ENCODE results near the gene PUM1.
A peak's percentile ranks its signal among the peaks of the same experiment; 100 is the strongest.
"Not testable (repeated sequence)": the region's sequence is repeated elsewhere in the genome, so short reads cannot be mapped to it uniquely, and the experiment has no call there.

Gene PUM1

DNA sequence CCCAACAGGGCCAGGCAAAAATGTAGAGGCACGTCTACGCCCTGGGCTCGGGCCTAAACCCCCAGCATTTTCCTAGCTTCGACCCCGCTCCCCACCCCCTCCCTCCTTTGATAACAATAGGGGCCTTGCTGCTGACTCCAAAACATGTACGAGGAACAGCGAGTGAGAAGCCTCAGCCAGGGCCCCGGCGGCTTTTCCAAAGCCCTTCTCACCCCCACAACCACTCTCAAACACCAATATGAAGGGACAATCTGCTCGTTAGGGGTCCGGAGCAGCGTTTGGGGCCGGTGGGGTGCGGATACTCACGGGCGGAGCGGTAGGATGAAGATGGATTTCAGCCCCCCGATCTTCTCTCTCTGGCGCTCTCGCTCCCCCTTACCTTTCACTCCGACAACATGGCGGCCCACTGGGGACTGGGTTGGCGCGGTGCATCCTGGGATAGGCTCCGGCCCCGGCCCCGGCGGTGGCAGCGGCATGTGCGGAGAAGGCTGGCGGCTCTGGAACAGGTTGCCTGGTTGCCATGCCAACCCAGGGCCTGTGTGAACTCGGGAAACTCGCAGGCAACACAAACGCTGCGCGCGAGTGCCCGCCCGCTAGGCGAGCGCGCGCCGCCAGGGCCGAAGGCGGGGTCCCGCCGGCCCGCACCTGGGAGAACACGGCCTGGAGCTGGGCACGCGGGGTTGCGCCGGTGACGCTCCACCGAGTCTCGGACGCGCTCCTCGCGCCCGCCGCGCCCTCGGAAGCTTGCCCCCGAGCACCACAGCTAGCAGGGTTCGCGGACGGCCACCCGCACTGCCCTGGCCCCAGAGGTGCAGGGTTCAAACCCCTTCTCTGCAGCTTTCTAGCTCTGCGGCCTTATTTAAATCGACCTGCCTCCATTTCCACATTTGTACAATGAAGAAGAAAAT, at the start of gene PUM1:
Gene PUM1, minus strand, starts transcription at position 408 of the 908 bp plus-strand sequence. CDS start 6,151 bp downstream, outside the sequence.
- DNase-seq = peak; percentile 98

- DNase-seq = no peak
Observed at GRCh38 chr1:31112266-31112935, 46.9 kb upstream of the PUM1 start.

GRCh38 chr1:31111290-31111951, 45.9 kb upstream of the PUM1 start:
- no peak for DNase-seq

DNA sequence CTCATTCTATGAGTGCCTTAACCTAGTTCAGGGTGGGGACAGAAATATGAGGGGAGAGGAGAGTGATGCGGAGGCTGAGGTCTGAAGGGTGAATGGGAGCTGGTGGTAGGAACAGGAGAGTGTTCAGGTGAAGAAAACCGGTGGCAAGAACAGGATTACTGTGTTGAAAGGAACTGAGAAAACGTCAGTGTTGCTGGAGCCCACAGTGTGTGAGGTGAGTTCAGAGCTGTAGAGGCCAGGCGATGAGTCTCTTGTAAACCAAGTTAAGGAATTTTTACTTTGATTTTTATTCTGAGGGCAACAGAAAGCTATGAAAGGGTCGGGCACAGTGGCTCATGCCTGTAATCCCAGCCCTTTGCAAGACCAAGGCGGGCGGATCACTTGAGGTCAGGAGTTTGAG, 45.3 kb upstream of the PUM1 start:
- DNase-seq = no peak

GRCh38 chr1:31108861-31109260, 43.3 kb upstream of the PUM1 start:
- DNase-seq = no peak

DNA sequence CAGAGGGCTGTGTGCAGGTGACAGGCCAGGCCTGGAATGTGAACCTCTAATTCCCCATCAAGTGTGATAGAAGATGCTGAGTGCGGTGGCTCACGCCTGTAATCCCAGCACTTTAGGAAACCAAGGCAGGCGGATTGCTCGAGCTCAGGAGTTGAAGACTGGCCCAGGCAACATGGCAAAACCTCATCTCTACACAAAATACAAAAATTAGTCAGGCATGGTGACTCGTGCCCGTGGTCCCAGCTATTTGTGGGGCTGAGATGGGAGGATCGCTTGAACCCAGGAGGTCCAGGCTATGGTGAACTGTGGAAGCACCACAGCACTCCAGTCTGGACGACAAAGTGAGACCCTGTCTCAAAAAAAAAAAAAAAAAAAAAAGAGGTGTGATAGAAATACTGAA, 40.1 kb upstream of the PUM1 start:
- DNase-seq = no peak

GRCh38 chr1:31102501-31102950, 37.0 kb upstream of the PUM1 start:
- DNase-seq = no peak

DNA sequence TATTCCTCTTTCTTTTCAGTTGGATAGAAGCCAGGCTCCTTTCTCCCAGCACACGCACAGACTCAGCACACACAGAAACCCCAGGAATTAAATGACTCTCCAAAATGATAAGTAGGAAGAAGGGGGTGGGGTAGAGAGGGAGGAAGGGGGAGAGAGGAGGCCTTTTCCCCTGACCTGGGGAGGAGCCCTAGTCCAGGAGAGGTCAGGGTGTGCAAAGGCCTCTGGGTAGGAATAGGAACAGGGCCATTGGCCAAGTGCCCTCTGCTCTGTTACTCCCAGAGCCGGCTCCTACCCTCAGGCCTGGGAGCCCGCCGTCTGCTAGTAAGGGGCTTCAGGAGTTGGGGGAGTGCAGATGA, 35.6 kb upstream of the PUM1 start:
- peak; percentile 41 for DNase-seq

- no peak for DNase-seq
Observed at GRCh38 chr1:31099293-31100032, 33.9 kb upstream of the PUM1 start.

- no peak for DNase-seq
Observed at GRCh38 chr1:31095985-31096384, 30.5 kb upstream of the PUM1 start.

GRCh38 chr1:31095298-31095981, 29.9 kb upstream of the PUM1 start:
- DNase-seq = no peak

GRCh38 chr1:31088081-31088480, 22.6 kb upstream of the PUM1 start:
- not testable (repeated sequence) for DNase-seq

- DNase-seq = no peak
Observed at GRCh38 chr1:31084782-31085569, 19.5 kb upstream of the PUM1 start.

DNA sequence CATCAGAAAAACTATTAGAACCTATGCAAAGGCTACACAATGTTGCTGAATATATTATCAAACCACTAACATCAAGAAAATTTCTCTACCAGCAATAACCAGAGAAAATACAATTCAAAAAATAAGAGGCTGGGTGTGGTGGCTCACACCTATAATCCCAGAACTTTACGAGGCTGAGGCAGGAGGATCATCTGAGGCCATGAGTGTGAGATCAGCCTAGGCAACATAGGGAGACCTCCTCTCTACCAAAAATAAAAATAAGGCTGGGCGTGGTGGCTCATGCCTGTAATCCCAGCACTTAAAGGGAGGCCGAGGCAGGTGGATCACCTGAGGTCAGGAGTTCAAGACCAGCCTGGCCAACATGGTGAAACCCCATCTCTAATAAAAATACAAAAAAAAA, 16.9 kb upstream of the PUM1 start:
- no peak for DNase-seq

- no peak for DNase-seq
Observed at GRCh38 chr1:31073044-31073443, 7.5 kb upstream of the PUM1 start.

DNA sequence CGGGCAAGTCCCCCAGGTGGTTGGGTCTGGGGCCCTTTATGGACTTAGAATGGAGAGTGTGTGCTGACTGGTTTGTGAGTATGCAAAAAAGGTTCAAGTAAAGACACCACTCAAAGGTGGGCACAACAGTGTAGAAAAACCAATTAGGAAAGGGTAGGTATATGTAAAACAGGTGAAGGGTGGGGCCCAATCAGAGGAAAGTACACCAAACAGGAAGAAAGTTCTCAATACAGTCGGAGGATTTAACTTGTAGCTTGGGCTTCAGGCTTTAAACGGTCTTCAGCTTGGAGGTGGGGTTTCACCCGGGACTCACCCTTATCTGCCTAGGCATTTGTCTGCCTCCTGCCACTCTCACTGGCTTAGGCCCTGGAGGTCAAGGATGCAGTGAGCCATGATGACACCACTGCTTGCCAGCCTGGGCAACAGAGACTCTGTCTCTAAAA, 6.8 kb upstream of the PUM1 start:
- no peak for DNase-seq

DNA sequence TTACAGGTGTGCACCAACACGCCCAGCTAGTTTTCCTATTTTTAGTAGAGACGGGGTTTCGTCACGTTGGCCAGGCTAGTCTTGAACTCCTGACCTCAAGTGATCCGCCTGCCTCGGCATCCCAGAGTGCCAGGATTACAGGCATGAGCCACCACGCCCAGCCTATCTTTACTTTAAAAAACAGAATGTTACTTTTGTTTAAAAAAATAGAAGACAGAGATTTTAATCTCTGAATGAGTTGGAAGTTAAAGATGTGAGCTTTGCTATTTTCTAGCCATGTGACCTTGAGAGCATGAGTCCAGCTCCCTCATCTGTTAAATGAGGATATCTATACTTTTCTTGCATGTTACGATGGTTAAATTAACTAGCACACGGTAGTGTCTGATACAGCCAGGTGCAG, 3.9 kb upstream of the PUM1 start:
- no peak for DNase-seq

DNA sequence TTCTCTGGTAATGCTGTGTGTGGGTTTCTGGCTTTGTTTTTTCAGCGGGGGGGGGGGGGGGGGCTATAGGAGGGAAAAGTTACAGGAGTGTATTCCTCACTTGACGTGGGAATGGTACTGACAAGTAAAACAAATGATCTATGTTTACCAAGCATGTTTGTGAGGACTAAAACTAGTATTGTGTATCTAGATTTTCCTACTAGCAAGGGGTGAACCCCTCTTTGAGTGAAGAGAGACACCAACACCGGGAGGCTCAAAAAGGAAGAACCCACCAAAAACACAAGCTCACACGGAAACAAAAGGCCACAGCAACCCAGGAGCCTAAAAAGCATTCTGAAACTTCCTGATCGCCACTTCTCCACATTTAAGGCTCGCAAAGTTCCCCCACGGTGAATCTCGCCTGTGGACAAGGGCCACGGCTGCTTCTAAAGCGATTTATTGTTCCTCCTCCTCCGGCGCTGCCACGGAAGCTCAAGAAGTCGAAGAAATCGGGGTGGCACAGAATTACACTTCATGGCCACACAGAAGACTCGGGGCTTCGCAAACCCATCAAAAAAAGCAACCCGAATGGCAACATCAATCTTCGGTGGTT, 703 bp downstream of the PUM1 start:
- peak; percentile 62 for DNase-seq

DNA sequence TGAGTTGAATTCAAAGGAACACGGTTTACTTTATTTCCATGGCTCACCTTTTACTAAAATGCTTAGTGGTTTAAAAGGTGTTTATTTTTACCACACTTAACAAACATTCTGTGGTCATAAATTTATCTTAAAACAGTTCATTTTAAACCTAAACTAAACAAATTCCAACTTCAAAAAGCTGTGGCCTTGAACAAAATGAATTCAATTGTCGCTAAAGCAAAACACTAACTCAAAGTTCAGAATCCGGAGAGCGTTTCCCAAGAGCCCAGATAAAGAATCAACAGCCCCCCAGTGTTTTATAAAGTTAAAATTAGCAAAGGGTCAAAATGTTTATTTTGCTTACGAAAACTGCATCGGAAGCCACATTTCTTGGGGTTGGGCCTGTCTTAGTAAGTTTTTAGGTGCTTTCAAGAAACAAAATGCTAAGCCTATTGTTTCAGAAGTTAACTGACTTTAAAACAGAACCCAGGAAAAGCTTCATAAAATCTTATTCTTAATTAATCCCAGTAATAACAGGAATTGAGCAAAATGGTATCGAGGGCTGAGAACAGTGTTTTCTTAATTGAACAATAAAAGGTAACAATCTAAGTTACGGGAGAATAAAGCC, 1.3 kb downstream of the PUM1 start:
- DNase-seq = peak; percentile 22

GRCh38 chr1:31063631-31064030, 1.9 kb downstream of the PUM1 start:
- peak; percentile 21 for DNase-seq
